ENCODE data around the gene SHOC1.
"Not testable (repeated sequence)": the region's sequence is repeated elsewhere in the genome, so short reads cannot be mapped to it uniquely, and the experiment has no call there.

Gene SHOC1

DNA sequence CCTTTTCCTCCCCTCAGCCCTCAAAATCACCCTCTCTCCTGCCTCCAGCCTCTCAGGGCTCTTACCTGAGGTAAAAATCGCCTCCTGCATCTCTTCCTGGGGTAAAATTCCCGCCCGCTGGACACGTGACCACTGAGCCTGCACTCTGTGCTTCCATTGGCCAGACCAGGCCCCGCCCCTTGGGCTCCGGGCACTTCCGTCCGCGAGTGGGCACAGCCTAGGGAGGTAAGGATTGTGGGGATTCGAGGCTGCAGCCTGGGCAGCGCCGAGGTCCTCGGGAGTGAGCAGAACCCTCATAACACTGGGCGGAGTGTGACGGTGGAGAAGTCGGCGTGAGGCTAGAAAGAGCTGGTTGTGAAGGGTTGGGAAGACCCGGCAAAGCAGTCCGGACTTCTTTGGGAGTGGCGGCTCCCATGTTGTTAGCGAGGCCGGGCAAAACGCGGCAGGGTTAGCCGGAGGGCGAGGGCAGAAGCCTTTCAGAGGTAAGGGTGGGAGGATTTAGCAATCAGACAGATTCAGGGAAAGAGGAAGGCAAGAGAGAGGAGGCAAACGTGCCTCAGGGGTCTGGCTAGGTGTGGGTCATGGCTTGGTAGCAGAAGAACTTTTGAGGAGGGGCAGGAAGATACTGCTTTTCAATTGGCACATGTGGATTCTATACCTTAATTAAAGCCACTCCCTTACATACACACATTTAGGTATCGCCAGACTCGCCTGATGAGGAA is at the start of gene SHOC1:
SHOC1 (minus strand) TSS at position 103 of the 722 bp plus-strand sequence. CDS start 3,519 bp downstream, outside the sequence.
- DNase-seq: no peak

DNA sequence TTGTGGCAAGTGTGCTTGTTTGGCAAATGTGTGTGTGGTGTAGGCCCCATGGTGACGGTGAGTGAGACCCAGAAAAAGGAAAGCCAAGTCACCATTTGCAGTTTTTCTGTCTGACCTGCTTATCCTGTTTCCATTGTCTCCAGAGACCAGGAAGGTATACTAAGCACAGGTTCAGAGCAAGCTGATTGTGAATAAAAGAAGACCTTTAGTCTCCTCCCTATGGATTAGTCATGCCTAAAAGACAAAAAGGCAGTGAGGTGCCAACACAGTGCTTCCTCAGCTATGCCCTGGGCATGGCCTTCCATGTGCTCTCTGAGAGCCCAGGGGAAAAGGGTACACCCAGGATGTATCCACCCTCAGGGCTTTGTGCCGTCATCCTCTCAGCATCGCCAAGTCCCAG is 49.2 kb upstream of the SHOC1 start:
- DNase-seq: no peak

DNA sequence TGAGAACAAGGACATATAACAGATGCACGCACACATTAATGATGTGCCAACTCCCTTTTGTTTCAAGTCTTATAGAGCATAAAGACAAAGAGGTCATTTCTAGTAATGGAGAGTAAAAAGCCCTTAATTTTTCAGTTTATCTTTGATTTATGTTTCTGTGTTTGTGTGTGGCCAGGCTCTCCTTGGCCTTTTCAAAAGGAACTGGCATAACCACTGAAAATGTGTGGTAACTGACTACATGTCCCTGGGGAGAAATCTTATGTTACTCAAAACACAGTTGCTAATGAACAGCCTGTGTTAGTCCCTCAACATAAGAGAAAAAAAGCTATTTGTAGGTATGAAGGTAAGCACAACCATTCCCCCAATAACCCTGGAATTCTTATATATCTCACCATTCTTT is 47.6 kb upstream of the SHOC1 start:
- DNase-seq: no peak

DNA sequence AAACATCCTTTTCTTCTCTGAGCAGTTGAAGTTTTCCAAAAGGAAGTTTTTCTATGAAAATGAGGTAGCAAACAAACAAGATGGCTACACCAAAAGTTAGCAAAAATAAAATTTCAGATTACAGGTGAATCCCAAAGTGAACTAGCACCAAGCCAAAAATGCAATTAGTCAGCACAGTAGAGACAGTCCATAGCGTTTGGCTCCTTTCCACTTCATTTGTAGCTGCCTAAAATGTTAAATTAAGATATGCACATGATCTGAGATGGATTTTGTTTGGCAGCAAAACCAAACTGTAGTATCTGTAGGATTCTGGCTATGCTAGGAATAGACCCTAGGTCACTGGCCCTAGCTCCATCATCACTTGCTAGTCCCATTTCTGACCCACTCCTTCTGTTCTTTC is 45.7 kb upstream of the SHOC1 start:
- DNase-seq: no peak

DNA sequence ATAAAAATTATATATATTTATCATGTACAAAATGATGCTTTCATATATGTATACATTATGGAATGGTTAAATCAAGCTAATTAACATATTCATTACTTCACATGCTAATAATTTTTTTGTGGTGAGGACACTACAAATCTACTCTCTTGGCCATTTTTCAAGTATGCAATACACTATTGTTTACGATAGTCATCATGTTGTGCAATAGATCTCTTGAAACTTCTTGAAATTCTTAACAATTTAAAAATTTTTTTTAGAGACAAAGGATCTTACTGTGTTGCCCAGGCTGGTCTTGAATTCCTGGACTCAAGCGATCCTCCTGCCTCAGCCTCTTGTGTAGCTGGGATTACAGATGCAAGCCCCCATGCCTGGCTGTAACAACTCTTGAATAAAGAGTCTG is 45.2 kb upstream of the SHOC1 start:
- no peak for DNase-seq

DNA sequence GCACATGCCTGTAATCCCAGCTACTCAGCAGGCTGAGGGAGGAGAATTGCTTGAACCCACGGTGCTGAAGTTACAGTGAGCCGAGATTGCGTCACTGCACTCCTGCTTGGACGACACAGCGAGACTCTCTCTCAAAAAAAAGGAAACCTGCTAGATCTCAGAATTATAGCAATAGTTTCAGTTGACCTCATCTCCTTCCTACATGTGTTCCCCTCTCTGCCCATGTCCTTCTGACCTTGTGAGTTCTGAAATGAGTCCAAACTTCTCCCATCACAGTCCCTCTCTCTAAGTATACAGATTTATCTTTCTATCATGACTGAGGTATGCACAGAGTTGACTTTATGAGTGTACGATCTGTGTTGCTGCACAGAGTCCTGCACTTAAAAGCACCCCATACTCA is 44.6 kb upstream of the SHOC1 start:
- DNase-seq: no peak

DNA sequence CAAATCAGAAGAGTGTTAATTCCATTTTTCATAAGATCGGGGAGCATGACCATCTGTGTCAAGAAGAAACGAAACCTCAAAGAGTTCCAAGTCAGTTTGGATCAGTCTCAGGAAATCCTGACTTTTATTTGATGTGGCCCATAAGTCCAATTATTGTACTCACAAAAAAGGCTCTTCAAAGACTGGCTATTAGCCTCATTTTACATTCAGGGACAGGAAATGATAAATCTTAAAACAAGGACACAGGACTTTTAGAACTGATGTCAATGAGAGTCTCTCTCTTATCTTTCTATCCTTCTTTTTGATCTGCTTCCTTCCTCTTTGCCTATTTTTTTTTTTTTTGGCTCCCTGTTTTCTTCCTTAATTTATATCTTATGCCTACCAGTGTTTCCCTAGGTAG is 43.7 kb upstream of the SHOC1 start:
- DNase-seq: no peak

DNA sequence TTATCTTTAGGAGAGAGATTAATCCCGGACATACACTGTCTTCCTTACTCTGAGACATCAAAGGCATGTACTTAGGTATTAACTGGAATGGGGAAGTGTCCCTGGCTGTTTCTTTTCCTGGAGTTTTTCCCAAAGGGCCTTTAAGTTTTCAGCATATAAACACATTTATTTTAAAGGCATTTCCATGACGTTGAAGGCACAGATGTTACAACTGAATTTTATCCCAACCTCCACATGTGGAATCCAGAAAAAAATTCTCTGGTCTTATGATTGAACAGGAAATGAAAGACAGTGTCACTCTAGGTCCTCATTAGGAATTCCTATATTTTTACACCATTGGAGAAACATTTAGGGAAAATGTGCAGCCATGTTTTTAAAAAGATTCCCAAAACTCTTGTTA is 41.6 kb upstream of the SHOC1 start:
- DNase-seq: no peak

DNA sequence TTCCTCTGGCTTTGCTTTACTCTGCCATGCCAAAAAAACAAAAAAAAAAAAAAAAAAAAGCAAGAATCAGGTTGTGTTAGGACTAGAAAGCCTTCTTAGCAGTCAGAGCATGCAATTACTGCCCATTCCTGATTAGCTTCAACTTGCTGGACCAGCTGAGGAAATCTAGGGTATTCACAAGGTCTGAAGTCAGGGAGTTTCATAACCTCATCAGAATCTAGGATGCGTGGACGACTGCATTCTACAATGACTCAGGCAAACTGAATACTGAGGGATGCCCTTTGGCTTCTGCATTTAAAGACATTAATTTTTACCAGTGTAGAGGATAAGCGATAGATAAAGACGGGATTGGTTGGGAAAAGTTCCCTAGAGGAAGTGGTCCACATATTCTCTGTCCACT is 39.2 kb upstream of the SHOC1 start:
- no peak for DNase-seq

DNA sequence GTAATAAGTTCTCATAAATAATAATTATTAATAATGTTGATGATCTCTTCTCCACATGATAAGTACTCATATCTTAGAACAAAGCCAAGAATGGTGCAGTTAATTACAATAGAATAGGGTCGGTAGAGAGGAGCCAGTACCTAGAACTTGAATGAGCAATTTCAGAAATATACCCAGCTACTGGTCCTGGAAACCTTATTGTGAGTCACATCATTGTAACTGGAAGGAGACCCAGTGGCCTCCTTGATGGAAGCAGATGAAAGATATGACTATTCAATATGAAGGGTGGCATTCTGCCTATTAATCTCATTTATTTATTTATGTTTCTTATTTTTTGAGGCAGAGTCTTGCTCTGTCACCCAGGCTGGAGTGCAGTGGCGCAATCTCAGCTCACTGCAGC is 37.7 kb upstream of the SHOC1 start:
- DNase-seq: no peak

DNA sequence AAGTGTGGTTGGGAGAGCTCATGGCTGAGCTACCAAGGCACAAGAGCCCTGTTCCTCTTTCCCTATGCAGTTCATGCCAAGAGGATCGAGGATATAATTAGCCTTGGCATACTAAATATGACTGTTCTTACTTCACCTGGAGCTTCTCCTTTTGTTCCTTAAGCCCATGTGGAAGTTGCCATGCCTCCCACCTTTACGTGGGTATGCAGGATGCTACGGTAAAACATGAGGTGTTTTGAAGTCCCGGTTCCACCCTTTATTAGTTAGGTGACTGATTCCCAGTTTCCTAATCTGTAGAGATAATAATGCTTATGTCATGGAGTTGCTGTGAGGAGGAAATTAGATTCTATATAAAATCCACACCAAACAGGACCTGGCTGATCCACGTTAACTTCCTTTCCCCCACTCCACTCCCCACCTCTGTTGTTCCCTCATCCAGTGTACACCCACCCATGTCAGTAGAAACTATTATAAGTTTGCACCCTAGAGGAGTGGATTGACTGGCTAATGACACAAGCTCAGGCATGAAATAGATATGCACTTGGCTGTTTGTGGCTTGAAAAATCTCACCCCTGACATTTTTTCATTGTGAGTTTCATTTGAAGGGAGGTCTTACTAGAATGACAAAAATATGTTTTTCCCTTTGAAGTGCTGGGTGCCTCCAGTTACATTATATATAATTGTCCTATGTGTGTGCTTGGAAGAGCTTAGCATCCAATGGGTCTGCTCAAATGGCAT is 36.8 kb upstream of the SHOC1 start:
- DNase-seq: no peak

DNA sequence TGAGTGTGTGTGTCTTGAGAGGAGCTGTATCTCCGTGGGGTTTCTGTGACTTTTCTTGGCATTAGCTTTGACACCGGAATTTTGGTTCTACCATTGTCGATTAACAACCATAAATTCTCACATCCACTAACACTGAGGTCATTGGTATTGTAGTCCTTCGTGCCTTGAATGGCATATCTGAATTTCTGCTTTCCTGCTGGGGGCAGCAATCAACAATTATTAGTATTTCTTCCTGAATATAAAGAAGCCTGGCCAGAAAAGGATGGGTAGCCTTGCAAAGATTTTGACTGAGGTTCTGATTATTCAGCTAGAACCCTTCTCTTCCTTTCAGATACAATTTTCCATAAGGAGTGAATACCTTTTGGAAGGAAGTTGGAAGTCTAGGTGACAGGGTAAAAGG is 33.5 kb upstream of the SHOC1 start:
- DNase-seq: peak; percentile 39

DNA sequence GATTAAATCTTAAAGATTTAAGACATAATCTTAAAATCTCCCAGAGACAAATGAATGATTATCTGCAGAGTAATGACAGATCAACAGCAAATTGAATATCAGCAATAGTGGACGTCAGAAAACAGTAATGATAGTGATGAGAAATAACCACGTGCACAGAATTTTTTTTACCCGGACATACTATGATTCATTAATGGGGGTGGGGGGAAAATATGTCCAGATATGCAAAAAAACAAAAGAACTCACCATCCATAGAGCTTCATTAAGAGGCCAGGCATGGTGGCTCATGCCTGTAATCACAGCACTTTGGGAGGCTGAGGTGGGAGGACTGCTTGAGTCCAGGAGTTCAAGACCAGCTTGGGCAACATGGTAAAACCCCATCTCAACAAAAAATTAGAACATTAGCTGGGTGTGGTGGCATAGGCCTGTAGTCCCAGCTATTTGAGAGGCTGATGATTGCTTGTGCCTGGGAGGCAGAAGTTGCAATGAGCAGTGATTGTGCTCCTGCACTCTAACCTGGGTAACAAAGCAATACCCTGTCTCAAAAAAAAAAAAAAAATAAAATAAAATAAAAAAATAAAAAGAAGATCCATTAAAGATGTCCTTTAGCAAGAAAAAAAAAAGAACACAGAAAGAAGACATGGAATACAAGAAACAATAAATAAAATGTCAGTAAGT is 30.9 kb upstream of the SHOC1 start:
- DNase-seq: no peak

DNA sequence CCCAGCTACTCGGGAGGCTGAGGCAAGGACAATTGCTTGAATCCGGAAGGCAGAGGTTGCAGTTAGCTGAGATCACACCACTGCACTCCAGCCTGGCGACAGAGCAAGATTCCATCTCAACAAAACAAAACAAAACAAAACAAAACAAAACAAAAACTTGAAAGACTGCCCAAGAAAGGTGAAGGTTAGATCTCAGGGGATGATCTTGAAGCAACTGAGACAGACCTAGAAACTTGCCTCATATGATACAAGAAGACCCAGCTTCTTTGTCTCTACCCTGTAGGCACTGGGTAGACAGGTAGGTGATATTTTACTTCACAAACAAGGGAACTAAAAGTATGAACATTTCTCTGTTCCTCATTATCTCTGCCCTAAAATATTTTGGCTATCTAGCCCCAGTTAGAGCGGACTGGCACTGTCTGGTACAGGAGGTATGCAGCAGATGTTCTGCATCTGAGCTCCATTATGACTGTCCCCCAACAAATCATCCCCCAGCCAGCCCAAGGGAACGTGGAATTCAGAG is 26.3 kb upstream of the SHOC1 start:
- no peak for DNase-seq

DNA sequence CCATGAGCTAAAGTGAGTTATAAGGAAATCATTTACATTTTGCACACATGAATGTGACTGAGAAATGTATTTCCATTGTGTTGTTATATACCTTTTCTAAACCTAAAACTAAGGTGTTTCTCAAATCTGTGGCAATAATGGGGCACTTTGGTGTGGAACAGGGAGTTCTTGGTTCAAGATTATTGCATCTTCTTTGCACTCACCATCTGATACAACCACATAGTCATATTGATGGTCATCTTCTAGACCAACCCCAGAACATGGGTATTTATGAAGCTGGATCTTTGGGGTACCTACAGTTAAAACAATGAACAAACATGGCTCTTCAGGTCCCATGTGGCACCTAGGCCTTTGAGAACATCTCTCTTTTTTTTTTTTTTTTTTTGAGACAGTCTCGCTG is 24.6 kb upstream of the SHOC1 start:
- DNase-seq: no peak

DNA sequence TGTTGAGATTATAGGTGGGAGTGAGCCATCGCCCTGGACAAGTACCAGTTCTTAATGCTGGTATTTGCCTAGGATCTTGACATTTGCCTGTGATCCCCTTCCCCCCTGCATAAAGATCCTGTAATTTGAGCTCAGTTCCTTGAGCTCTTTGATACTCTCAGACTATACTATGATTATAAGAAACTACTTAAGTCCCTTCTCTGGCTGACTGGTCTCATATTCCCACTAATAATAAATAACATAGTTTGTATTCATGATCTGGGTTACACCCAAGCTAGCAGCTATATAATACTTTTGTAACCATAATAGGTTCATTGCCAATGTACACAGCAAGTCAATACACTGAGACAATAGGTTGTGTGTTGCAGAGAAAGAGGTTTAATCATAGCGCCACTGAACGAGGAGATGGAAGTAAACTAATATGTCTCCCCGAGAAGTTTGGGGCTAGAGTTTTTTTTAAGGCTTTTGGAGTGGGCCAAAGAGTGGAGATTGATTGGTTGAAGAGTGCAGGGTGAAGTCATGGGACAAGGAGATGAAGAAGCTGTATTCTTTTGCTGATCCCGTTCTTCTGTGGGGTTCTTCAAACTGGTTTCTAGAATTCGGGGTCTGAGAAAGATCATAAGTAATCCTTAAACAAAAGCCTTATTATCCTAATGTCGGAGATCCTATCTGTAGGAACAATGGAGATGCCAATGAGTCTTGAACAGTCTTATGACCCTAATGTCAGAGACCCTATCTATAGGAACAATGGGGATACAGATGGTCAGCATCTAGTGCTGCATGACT is 20.7 kb upstream of the SHOC1 start:
- no peak for DNase-seq

DNA sequence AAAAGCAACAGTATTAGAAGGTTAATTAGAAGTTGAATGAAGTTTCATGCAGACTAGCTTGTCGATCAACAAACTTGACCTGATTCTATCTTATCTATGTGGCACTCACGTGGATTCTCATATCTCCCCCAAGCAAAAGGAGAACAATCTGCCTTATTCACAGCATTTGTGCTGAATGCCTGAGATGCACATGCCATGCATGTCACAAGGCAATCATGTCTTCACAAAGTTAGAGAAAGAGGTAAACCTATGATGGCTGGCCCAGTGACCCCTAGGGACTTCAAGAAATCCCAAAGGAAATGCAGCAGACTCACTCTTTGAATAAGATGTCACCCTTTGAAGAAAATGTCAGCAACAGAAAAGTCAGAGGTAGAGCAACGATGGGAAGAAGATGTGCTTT is 17.6 kb upstream of the SHOC1 start:
- no peak for DNase-seq

DNA sequence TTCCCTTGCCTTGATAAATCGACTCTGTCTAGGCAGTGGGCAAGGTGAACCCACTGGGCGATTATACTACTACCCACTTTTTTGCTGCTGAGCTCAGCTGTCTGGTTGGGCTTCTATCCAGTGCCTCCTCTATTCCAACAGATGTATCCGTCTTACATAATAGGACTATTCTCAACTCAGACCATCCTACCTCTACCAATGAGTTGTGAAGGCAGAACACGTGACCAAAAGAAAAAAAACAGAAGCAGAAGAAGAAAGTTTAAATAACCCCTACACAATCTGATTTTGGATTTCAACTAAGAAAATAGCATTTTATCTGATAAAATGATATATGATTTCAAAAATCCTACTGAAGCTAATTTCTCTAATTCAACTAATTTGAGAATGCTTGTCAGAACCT is 16.2 kb upstream of the SHOC1 start:
- DNase-seq: no peak

DNA sequence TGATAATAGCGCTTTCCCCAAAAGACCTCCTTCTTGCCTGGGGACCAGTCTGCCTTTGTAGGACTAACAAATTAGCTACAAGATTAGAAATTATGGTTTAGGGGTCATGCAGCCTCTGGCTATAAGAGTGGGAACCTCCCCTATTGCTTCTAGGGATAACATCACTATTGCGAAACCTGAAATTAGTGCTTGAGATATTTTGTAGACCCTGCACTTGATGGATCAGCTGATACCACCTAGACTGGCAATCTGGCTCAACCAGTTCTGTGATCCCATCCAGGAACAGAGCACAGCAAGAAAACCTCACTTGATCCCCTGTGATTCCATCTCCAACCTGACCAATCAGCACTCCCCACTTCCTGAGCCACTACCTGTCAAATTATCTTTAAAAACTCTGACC is 15.7 kb upstream of the SHOC1 start:
- not testable (repeated sequence) for DNase-seq

DNA sequence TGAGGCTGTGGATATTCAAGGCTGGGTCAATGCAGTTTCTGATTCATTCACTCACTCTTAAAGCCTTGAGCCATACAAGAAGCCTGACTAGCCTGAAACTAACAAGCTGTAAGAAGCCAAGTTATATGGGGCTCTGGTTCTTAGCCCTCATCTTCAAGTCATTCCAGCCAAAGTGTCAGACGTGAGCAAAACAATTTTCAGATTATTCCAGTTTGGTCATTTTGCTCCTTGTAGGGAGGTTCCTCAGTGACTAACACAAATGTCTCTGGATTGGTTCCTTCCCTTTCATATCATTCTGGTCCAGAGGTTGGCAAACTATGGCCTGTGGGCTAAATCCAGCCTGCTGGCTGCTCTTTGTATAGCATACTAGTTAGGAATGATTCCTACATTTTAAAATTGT is 12.5 kb upstream of the SHOC1 start:
- DNase-seq: no peak

DNA sequence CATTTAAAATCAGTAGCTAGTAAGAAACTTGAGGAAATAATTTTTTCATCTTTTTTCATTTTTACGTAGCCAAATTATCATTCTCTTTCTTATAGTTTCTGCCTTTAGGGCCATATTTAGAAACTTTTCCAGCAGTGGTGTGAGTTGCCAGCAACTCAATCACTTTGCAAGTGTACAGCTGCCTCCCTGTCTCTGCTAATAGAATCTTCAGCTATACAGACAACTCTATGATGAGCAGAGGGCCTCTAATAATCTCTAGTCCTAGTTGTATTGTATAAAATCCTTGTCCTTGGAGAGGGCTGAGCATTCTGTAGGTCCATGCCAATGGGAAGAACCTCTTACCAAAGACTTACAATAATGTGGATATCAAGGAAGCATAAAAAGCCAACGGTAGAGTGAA is 11.5 kb upstream of the SHOC1 start:
- no peak for DNase-seq

DNA sequence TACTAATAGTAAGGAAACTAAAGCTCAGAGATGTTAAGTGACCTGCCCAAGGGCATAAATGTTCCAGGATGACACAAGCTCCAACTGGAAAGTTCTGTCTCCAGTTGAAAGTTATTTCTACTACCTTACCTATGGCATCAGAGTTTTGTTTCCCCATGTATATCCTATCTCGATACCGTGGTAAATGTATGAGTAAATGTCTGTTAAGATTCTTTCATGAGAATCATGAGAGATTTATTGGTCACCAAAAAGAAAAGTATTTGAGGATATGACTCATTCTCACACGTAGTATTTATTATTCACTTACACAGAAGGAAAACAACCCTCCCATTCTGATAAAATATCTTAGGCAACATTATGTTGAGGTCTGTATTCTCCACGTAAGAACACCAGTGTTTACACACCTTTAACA is 11.1 kb upstream of the SHOC1 start:
- DNase-seq: no peak

DNA sequence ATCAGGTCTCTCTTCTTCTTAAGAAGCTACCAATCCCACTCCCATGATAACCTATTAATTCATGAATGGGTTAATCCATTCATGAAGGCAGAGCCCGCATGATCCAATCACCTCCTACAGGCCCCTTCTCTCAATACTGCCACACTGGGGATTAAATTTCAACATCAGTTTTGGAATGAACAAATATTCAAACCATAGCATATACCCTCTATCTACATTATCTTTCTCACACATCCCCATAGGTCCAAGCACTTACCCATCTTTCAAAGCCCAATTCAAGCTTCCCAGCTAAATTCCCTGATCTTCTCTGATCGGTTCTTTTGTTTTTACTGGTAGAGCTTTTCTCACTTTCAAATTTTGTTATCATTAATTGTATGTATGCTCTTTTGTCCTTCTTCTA is 10.5 kb upstream of the SHOC1 start:
- DNase-seq: no peak

All from CD4-positive, alpha-beta T cell treated with Interleukin-4 for 4 hours (primary cell).